ENCODE measurements around the gene ALG1.

Gene ALG1

GRCh38 chr16:5059386-5060072 is 12.1 kb upstream of the ALG1 start:
- no peak overlapping the region for H3K27ac ChIP-seq (ENCODE audit: low read depth, low read length)
- H3K9ac ChIP-seq (ENCODE audit: low read length): no peak overlapping the region
- no peak overlapping the region for H3K4me2 ChIP-seq (ENCODE audit: low read depth, low read length, poor library complexity, severe bottlenecking)

GRCh38 chr16:5060073-5060641 is 11.5 kb upstream of the ALG1 start:
- Histone ChIP-seq H2AFZ (ENCODE audit: low read depth, low read length, severe bottlenecking) (no peak overlapping the region), H3K4me2 (ENCODE audit: low read depth, low read length, poor library complexity, severe bottlenecking) (no peak overlapping the region), H3K9ac (ENCODE audit: low read length) (no peak overlapping the region), H3K27me3 (ENCODE audit: low read length) (no peaks in the 10 kb centered on the region), H4K20me1 (ENCODE audit: low read depth, low read length) (no peaks in the 10 kb centered on the region), H3K36me3 (ENCODE audit: low read length) (no peaks in the 10 kb centered on the region), H3F3A (ENCODE audit: insufficient read depth) (no peaks in the 10 kb centered on the region), H3K4me3 (ENCODE audit: insufficient read depth, low read length, poor library complexity, severe bottlenecking) (no peak overlapping the region), H3K79me2 (ENCODE audit: insufficient read depth, low read length) (no peaks in the 10 kb centered on the region), H3K9me3 (ENCODE audit: insufficient read depth, low read length) (no peaks in the 10 kb centered on the region), H3K9me2 (replicated peaks; ENCODE audit: insufficient read depth, low read length) (no peaks in the 10 kb centered on the region), H3K27ac (ENCODE audit: low read depth, low read length) (no peak overlapping the region)
- TF ChIP-seq CTCF (IDR thresholded peaks at IDR 0.05; ENCODE audit: insufficient read depth, low read length, poor library complexity, severe bottlenecking): no peak
- no peak for TF ChIP-seq EZH2phosphoT487 (conservative IDR thresholded peaks at IDR 0.05; ENCODE audit: low read length)

More at GRCh38 chr16:5059386-5060072, 12.1 kb upstream of the ALG1 start:
- H3K27me3 ChIP-seq (ENCODE audit: low read length): no peaks in the 10 kb centered on the region
- H4K20me1 ChIP-seq (ENCODE audit: low read depth, low read length): no peaks in the 10 kb centered on the region
- no peak overlapping the region for H3K4me3 ChIP-seq (ENCODE audit: insufficient read depth, low read length, poor library complexity, severe bottlenecking)
- no peaks in the 10 kb centered on the region for H3F3A ChIP-seq (ENCODE audit: insufficient read depth)
- H3K9me2 ChIP-seq (replicated peaks; ENCODE audit: insufficient read depth, low read length): no peaks in the 10 kb centered on the region
- TF ChIP-seq CTCF (IDR thresholded peaks at IDR 0.05; ENCODE audit: insufficient read depth, low read length, poor library complexity, severe bottlenecking): no peak
- TF ChIP-seq EZH2phosphoT487 (conservative IDR thresholded peaks at IDR 0.05; ENCODE audit: low read length): no peak
- no peaks in the 10 kb centered on the region for H3K36me3 ChIP-seq (ENCODE audit: low read length)
- no peaks in the 10 kb centered on the region for H3K79me2 ChIP-seq (ENCODE audit: insufficient read depth, low read length)
- no peak overlapping the region for H2AFZ ChIP-seq (ENCODE audit: low read depth, low read length, severe bottlenecking)
- no peaks in the 10 kb centered on the region for H3K9me3 ChIP-seq (ENCODE audit: insufficient read depth, low read length)

- Histone ChIP-seq H3K27ac (ENCODE audit: low read depth, low read length) (no peak overlapping the region), H3K4me3 (ENCODE audit: insufficient read depth, low read length, poor library complexity, severe bottlenecking) (no peak overlapping the region), H3K36me3 (ENCODE audit: low read length) (no peaks in the 10 kb centered on the region), H2AFZ (ENCODE audit: low read depth, low read length, severe bottlenecking) (no peak overlapping the region), H4K20me1 (ENCODE audit: low read depth, low read length) (no peaks in the 10 kb centered on the region), H3K27me3 (ENCODE audit: low read length) (no peaks in the 10 kb centered on the region), H3K9me3 (ENCODE audit: insufficient read depth, low read length) (no peaks in the 10 kb centered on the region), H3K79me2 (ENCODE audit: insufficient read depth, low read length) (no peaks in the 10 kb centered on the region), H3K4me2 (ENCODE audit: low read depth, low read length, poor library complexity, severe bottlenecking) (no peak overlapping the region), H3K9me2 (replicated peaks; ENCODE audit: insufficient read depth, low read length) (no peaks in the 10 kb centered on the region), H3F3A (ENCODE audit: insufficient read depth) (no peaks in the 10 kb centered on the region), H3K9ac (ENCODE audit: low read length) (no peak overlapping the region)
- TF ChIP-seq EZH2phosphoT487 (conservative IDR thresholded peaks at IDR 0.05; ENCODE audit: low read length) (no peak), CTCF (IDR thresholded peaks at IDR 0.05; ENCODE audit: insufficient read depth, low read length, poor library complexity, severe bottlenecking) (no peak)
These were observed 9.6 kb upstream of the ALG1 start for GRCh38 chr16:5062051-5062450.

Data from SU-DHL-6 (cell line).